HCT116 (cell line): ENCODE data around the gene RASAL2.

Experiments used
- CEBPB ChIP-seq: IDR thresholded peaks from 2 replicates; pipeline ENCODE4 v1.6.1; 2012; ENCODE audit warnings: low read depth
- FOSL1 ChIP-seq: IDR thresholded peaks from 2 replicates; pipeline ENCODE4 v1.6.1; 2012; ENCODE audit warnings: low read depth
- TF ChIP-seq, protein P1 (sequence below), 3 experiments: fragments of 200-600 bp in 1 of 3; sonication (generic) in 1 of 3; IDR thresholded peaks in 2 of 3; conservative IDR thresholded peaks in 1 of 3; 2 replicates each; pipeline ENCODE4 v1.5.1; 2012 to 2017; ENCODE audit warnings: low read depth in 2 of 3, low read length in 2 of 3, antibody characterized with exemption in 1 of 3, borderline replicate concordance in 1 of 3, control low read depth in 1 of 3, mild to moderate bottlenecking in 1 of 3, mixed read lengths in 1 of 3, mixed run types in 1 of 3, moderate library complexity in 1 of 3; ENCODE audit not compliant: insufficient read depth in 1 of 3

DNA sequence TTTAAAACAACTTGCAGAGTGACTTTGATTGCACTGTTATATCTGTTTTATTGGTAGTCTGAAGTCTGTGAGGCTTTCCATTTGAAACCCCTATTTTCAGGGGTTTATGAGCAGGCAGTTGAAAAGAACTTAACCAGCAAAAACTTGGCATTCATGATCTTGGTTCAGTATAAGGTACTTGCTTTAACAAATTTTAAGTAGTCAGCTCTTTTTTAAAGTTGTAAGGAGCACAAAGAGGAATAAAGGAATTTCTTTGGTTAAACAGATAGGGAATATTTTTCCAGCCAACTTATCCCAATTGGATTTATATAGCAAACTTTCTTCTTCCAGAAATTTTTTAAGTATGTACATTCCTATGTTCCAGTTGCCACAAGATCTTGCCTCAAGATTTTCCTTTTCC lies 138.2 kb downstream of the RASAL2 start:
- TF ChIP-seq, protein P1, sequence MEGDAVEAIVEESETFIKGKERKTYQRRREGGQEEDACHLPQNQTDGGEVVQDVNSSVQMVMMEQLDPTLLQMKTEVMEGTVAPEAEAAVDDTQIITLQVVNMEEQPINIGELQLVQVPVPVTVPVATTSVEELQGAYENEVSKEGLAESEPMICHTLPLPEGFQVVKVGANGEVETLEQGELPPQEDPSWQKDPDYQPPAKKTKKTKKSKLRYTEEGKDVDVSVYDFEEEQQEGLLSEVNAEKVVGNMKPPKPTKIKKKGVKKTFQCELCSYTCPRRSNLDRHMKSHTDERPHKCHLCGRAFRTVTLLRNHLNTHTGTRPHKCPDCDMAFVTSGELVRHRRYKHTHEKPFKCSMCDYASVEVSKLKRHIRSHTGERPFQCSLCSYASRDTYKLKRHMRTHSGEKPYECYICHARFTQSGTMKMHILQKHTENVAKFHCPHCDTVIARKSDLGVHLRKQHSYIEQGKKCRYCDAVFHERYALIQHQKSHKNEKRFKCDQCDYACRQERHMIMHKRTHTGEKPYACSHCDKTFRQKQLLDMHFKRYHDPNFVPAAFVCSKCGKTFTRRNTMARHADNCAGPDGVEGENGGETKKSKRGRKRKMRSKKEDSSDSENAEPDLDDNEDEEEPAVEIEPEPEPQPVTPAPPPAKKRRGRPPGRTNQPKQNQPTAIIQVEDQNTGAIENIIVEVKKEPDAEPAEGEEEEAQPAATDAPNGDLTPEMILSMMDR (IDR thresholded peaks at IDR 0.05 in 2 of 3, conservative IDR thresholded peaks at IDR 0.05 in 1 of 3; ENCODE audit: borderline replicate concordance in 1 of 3, insufficient read depth in 1 of 3, low read depth in 2 of 3, low read length in 2 of 3): no peak
- no peak for TF ChIP-seq CEBPB
- TF ChIP-seq FOSL1: no peak
